Neural progenitor cell (in vitro differentiated cells): ENCODE data around the gene WDR1.

Source experiments
- EZH2 ChIP-seq: fragments of 200-600 bp; sonication (generic); IDR thresholded peaks from 2 replicates; pipeline ENCODE4 v1.6.1; 2017; ENCODE audit warnings: antibody characterized with exemption, mild to moderate bottlenecking, moderate library complexity
- EZH2phosphoT487 ChIP-seq: fragments of 200-600 bp; sonication (generic); IDR thresholded peaks from 2 replicates; pipeline ENCODE4 v1.6.1; 2017; ENCODE audit warnings: antibody characterized with exemption
- TF ChIP-seq, protein P1 (sequence below): fragments of 200-600 bp; sonication (generic); IDR thresholded peaks from 2 replicates; pipeline ENCODE4 v1.5.1; 2017; ENCODE audit warnings: antibody characterized with exemption, mild to moderate bottlenecking

DNA sequence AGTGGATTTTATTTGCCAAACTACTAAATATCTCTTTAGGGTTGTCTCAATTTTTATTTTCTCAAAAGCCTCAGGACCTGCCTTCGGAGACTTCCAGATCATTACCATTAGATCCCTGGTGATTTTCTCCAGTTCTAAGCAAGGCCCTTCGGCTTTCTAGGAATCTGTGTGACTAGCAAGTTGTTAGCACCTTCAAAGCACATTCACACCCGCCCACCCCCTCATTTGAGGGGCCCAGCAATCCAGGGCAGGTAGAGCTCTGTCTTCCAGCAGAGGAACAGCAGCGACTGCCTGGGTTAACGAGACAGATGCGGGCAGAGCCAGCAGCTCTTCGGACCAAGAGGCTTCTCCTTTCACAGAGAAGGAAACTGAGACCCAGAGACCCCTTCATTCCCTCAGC lies 2.0 kb downstream of the WDR1 start:
- TF ChIP-seq, protein P1, sequence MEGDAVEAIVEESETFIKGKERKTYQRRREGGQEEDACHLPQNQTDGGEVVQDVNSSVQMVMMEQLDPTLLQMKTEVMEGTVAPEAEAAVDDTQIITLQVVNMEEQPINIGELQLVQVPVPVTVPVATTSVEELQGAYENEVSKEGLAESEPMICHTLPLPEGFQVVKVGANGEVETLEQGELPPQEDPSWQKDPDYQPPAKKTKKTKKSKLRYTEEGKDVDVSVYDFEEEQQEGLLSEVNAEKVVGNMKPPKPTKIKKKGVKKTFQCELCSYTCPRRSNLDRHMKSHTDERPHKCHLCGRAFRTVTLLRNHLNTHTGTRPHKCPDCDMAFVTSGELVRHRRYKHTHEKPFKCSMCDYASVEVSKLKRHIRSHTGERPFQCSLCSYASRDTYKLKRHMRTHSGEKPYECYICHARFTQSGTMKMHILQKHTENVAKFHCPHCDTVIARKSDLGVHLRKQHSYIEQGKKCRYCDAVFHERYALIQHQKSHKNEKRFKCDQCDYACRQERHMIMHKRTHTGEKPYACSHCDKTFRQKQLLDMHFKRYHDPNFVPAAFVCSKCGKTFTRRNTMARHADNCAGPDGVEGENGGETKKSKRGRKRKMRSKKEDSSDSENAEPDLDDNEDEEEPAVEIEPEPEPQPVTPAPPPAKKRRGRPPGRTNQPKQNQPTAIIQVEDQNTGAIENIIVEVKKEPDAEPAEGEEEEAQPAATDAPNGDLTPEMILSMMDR, result no peak
- TF ChIP-seq EZH2phosphoT487 (no peak), EZH2 (no peak)
